Cerebellar nuclear complex (tissue), 1 donor: ENCODE data around the gene HBE1.

Experiments
- DNase-seq, 2 experiments: peaks; one replicate each; lab custom pipeline; 2025; lab: John Stamatoyannopoulos, UW

Gene HBE1

DNA sequence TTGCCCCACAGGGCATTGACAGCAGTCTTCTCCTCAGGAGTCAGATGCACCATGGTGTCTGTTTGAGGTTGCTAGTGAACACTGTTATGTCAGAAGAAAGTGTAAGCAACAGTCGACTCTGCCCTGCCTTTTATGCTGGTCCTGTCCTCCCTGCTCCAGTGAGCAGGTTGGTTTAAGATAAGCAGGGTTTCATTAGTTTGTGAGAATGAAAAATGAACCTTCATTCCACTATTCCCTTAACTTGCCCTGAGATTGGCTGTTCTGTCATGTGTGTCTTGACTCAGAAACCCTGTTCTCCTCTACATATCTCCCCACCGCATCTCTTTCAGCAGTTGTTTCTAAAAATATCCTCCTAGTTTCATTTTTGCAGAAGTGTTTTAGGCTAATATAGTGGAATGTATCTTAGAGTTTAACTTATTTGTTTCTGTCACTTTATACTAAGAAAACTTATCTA is 35.3 kb downstream of the HBE1 start, which contains the start of gene HBD:
HBD (minus strand) TSS at position 103 of the 454 bp plus-strand sequence; CDS start at position 53, 50 bp downstream.
- no peak for DNase-seq

DNA sequence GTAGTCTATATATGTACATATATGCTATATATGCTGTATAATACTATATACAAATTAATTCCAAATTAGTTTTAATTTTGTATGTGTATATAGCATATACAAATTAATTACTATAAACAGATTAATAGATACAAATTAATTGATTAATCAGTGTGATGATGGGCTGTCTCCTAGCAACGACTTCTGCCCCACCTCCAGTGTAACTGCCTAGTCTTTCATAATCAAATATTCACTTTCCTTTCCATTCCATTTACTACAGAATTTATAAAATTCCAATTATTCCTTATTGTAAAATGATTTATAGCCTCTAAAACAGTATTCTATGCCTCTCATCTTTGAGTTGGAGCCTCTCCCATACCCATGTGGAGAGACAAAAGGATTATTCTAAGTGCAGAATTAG is 36.4 kb downstream of the HBE1 start:
- DNase-seq = no peak

DNA sequence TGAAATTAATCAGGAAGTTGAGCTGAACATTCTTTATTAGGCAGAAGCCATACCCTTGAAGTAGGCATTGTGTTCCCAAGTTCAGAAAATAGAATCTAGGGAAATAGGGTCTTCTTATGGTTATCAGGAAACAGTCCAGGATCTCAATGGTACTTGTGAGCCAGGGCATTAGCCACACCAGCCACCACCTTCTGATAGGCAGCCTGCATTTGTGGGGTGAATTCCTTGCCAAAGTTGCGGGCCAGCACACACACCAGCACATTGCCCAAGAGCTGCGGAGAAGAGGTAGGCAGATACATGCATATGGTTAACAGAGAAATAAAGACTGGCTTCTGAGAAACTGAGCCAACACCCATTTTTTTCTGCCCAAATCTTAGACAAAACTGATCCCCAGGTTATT is 36.9 kb downstream of the HBE1 start:
- no peak for DNase-seq

DNA sequence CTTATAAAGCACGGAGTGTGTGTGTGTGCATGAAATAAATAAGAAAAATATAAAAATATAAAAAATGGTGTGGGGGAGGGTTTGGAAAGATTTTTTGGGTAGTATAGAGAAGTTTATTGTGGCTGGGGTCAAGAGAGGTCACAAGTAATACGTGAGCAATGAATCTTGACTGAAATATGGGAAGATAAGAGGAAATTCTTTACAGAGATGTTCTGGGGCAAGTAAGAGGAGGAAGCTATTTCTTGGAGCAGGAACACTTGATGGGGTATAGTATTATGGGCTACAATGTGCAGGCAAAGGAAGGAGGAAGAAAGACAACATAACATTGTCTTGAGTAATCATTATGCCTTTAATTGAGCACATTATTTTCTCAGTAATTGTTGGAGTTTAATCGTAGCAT is 37.6 kb downstream of the HBE1 start:
- DNase-seq = no peak

DNA sequence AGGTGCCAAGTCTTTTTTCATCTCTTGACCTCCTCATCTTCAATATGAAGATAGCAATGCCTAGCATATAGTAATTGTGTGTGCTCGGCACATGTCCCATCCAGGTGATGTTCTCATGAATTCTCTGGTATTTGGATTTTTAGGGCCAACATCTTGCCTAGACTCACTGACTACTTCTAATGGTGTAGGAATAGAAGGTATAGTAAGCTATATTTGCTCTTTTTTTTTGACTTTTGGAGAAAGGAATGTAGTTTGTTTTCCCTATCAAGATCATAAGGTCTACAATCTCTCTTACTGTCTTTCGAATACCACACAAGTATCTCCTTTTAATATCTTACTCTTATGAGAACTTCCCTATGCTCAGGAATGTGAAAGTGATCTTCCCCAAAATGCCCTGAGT is 38.6 kb downstream of the HBE1 start:
- DNase-seq = no peak

DNA sequence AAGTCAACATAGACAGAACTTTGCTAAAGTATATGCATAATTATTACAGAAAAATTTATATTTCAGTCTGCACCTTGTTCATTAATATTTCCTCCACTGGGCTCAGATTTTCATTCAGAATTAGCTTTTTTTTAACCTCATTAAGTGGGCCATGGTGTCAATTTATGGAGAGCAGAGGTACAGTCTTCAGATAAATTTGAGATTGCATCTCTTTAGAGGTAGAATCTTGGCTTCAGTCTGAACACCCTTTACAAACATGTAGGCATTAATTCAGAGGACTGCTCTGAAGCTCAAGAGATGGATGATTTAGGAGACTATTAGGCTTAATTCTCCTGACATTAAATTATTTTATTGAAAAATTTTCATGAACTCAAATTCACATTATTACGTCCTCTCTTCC is 39.5 kb downstream of the HBE1 start:
- no peak for DNase-seq

DNA sequence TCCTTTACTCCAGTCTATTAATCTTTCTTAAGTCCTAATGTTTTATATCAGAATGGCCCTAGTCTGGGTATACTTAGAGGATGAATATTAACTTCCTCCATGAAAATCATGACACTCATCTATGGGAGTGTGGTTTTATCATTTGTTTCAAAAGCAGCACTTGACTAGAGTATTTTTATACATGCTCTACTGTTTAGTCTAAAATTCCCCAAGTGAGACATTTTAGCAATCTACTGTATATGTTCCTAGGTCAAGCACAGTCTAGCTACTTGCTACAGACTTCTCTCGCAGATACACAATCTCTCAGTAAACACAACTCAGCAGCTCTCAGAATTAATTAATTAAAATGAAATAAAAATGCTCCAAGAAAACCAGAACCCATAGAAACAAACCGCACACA is 39.9 kb downstream of the HBE1 start:
- no peak for DNase-seq

DNA sequence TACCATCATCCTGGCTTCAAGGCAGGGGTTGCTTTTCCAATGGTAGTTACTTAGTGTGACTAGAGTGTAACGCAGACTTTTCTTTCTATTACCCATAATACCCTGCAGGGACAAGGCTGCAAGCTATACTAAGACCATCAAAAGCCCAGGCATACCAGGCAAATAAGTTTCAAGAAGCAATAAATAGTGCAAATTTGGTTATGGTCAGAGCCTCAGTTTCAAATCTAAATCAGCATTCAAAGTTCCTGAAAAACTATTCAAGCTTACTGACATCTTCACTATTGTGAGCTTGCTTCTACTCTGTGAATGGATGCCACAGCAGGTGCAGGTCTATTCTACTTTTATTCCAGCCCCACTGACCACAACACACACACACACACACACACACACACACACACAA is 40.4 kb downstream of the HBE1 start:
- no peak for DNase-seq

DNA sequence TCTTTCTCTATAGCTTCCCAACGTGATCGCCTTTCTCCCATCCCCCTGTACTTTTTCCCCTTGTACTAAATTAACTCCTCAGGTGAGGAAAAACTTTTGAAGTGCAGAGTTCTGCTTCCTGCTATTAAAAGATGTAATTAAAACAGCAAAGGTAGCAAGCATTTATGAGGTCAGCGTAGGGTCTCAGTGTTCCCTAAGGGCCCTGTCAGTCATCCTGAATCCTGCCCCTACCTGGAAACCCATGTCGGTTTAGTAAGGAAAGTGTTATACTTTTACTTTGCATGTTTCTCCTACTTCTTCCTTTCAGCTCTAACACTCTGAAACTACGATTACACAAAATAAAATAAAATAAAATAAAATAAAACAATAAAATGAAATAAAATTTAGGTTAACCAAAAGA is 41.6 kb downstream of the HBE1 start:
- no peak for DNase-seq

DNA sequence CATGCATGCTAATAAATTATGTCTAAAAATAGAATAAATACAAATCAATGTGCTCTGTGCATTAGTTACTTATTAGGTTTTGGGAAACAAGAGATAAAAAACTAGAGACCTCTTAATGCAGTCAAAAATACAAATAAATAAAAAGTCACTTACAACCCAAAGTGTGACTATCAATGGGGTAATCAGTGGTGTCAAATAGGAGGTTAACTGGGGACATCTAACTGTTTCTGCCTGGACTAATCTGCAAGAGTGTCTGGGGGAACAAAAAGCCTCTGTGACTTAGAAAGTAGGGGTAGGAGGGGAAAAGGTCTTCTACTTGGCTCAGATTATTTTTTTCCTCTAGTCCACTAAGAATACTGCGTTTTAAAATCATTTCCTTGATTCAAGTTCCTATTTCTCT is 42.1 kb downstream of the HBE1 start:
- DNase-seq = no peak

DNA sequence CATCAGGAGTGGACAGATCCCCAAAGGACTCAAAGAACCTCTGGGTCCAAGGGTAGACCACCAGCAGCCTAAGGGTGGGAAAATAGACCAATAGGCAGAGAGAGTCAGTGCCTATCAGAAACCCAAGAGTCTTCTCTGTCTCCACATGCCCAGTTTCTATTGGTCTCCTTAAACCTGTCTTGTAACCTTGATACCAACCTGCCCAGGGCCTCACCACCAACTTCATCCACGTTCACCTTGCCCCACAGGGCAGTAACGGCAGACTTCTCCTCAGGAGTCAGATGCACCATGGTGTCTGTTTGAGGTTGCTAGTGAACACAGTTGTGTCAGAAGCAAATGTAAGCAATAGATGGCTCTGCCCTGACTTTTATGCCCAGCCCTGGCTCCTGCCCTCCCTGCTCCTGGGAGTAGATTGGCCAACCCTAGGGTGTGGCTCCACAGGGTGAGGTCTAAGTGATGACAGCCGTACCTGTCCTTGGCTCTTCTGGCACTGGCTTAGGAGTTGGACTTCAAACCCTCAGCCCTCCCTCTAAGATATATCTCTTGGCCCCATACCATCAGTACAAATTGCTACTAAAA is 42.9 kb downstream of the HBE1 start, which contains the start of gene HBB:
HBB (minus strand) TSS at position 340 of the 579 bp plus-strand sequence; CDS start at position 290, 50 bp downstream.
- no peak for DNase-seq

DNA sequence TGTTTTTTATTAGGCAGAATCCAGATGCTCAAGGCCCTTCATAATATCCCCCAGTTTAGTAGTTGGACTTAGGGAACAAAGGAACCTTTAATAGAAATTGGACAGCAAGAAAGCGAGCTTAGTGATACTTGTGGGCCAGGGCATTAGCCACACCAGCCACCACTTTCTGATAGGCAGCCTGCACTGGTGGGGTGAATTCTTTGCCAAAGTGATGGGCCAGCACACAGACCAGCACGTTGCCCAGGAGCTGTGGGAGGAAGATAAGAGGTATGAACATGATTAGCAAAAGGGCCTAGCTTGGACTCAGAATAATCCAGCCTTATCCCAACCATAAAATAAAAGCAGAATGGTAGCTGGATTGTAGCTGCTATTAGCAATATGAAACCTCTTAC is 44.3 kb downstream of the HBE1 start:
- no peak for DNase-seq

DNA sequence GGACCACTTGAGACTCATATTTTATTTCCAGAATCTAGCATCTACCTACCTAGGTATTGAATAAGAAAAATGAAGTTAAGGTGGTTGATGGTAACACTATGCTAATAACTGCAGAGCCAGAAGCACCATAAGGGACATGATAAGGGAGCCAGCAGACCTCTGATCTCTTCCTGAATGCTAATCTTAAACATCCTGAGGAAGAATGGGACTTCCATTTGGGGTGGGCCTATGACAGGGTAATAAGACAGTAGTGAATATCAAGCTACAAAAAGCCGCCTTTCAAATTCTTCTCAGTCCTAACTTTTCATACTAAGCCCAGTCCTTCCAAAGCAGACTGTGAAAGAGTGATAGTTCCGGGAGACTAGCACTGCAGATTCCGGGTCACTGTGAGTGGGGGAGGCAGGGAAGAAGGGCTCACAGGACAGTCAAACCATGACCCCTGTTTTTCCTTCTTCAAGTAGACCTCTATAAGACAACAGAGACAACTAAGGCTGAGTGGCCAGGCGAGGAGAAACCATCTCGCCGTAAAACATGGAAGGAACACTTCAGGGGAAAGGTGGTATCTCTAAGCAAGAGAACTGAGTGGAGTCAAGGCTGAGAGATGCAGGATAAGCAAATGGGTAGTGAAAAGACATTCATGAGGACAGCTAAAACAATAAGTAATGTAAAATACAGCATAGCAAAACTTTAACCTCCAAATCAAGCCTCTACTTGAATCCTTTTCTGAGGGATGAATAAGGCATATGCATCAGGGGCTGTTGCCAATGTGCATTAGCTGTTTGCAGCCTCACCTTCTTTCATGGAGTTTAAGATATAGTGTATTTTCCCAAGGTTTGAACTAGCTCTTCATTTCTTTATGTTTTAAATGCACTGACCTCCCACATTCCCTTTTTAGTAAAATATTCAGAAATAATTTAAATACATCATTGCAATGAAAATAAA is 44.9 kb downstream of the HBE1 start:
- DNase-seq = no peak

DNA sequence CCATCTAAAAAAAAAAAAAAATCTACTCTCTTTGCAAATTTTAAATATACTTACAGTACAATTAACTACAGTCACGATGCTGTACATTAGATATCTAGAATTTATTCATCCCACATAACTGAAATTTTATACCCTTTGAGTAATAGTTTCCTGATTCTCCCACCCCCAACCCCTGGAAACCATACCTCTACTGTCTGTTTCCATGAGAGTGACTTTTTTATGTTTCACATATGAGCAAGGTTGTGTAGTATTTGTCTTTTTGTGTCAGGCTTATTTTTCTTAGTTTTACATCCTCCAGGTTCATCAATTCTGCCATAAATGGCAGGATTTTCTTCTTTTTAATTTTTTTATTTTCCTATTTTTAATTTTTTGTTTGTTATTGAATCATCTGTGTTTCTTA is 46.1 kb downstream of the HBE1 start:
- DNase-seq = no peak

DNA sequence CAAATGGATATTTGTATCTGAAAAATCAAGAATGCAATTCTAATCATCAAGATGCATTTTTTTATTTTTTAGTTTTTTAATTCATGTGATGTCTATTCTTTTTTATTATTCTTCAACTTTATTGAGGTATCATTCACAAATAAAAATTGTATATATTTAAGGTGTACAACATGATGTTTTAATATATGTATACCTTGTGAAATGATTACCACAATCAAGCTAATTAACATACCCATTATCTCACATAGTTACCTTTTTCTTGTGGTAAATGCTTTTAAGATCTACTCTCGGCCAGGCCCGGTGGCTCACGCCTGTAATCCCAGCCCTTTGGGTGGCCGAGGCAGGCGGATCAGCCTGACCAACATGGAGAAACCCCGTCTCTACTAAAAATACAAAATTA is 46.6 kb downstream of the HBE1 start:
- DNase-seq = no peak
